HFFc6 (cell line): Measurements from ENCODE around the gene FCHSD2. TPM values are rescaled to one million over a fixed set of nuclear protein-coding genes. Genes with fewer than 3 reads are reported as not detected.

Experiments used
- DNase-seq: peaks from one replicate; pipeline ENCODE4 v3.0.0-alpha.2; 2018
- H3K27ac Mint-ChIP-seq: 2 replicates; pipeline ENCODE4 v1.8.0; 2020; ENCODE audit warnings: mild to moderate bottlenecking, mixed read lengths
- H3K27me3 Mint-ChIP-seq: 2 replicates; pipeline ENCODE4 v1.8.0; 2021; ENCODE audit warnings: mild to moderate bottlenecking, moderate library complexity, mixed read lengths; ENCODE audit not compliant: insufficient read depth
- H3K36me3 Mint-ChIP-seq: 2 replicates; pipeline ENCODE4 v1.8.0; 2021; ENCODE audit warnings: low read depth, mixed read lengths
- H3K4me1 Mint-ChIP-seq: 2 replicates; pipeline ENCODE4 v1.8.0; 2020; ENCODE audit warnings: low read depth, mixed read lengths
- H3K4me3 Mint-ChIP-seq: 2 replicates; pipeline ENCODE4 v1.8.0; 2020; ENCODE audit warnings: mild to moderate bottlenecking, moderate library complexity, mixed read lengths
- H3K9me3 Mint-ChIP-seq: 2 replicates; pipeline ENCODE4 v1.8.0; 2020; ENCODE audit warnings: mild to moderate bottlenecking, mixed read lengths
- total RNA-seq, 6 experiments: library from RNA; stranded (reverse); fragmentation: NEBNext Ultra II Directional; extraction: Animal tissue kit (Norgen Biotek cat#: 25700); gene quantifications; 2 replicates in 1 of 6; 3 replicates in 5 of 6; pipeline ENCODE4 v1.2.3, GENCODE V29; 2021
- TF ChIP-seq, protein P1 (sequence below): fragments of 200-600 bp; sonication (generic); IDR thresholded peaks from 2 replicates; pipeline ENCODE4 v1.5.0; 2021; ENCODE audit warnings: antibody characterized with exemption, mild to moderate bottlenecking

FCHSD2 gene
- total RNA-seq, 6 experiments from 2014 or later, result 58.9 to 68.2 (median 65.0) TPM

DNA sequence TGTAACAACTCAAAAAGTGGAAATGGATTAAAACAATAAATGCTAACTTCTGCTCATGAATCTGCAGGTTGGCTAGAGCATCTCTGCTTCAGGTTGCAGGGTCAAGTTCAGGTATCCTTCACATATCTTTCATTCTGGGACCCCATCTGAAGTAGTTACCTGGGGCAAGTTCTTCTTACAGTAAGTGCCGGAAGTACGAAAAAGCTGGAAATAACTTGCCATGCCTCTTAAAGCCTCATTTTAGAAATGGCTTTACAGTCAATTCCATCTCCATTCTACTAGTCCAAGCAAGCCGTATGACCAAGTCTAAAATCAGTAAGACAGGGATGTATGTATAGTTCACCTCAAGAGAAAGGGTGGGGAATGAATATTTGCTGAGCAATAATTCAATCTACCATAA is 93.7 kb downstream of the FCHSD2 start:
- no peak overlapping the region for H3K27ac Mint-ChIP-seq
- H3K4me1 Mint-ChIP-seq, result peaks cover 18% of the 10 kb centered on the region
- no peaks in the 10 kb centered on the region; the same call in 1 of the 2 replicates for H3K27me3 Mint-ChIP-seq
- TF ChIP-seq, protein P1, sequence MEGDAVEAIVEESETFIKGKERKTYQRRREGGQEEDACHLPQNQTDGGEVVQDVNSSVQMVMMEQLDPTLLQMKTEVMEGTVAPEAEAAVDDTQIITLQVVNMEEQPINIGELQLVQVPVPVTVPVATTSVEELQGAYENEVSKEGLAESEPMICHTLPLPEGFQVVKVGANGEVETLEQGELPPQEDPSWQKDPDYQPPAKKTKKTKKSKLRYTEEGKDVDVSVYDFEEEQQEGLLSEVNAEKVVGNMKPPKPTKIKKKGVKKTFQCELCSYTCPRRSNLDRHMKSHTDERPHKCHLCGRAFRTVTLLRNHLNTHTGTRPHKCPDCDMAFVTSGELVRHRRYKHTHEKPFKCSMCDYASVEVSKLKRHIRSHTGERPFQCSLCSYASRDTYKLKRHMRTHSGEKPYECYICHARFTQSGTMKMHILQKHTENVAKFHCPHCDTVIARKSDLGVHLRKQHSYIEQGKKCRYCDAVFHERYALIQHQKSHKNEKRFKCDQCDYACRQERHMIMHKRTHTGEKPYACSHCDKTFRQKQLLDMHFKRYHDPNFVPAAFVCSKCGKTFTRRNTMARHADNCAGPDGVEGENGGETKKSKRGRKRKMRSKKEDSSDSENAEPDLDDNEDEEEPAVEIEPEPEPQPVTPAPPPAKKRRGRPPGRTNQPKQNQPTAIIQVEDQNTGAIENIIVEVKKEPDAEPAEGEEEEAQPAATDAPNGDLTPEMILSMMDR, result no peak
- no peaks in the 10 kb centered on the region; the same call in 1 of the 2 replicates for H3K36me3 Mint-ChIP-seq
- no peaks in the 10 kb centered on the region for H3K9me3 Mint-ChIP-seq
- DNase-seq, result no peak
- no peak overlapping the region for H3K4me3 Mint-ChIP-seq

DNA sequence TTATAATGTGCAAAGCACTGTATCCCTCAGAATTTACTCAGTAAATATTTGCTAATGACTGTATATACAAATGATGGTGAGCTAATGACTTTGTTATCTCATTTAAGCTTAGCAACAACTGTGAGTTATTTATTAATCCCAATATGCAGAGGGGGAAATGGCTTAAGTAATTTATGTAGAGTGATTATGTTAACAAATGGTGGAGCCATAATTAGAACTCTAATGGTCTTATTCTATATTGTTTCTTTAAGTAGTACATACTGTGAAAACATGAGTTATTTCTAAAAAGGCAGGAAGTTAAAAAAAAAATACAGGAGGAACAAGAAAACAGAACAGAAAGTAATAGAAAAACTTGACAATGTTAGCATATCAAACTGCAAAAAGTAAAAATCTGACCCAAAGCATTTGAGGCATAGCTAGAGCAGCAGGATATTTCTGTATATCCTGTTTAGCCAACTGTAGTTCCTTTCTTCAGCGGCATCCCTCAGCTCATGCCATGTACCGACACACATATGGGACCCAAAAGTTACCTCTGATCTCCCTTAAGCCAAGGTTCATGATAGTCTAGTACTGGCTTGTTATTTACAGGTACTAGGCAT is 94.2 kb downstream of the FCHSD2 start:
- no peaks in the 10 kb centered on the region for H3K9me3 Mint-ChIP-seq
- no peaks in the 10 kb centered on the region for H3K27me3 Mint-ChIP-seq
- H3K4me3 Mint-ChIP-seq, result no peak overlapping the region
- no peak overlapping the region for H3K27ac Mint-ChIP-seq
- TF ChIP-seq, protein P1, result no peak
- no peak for DNase-seq
- H3K36me3 Mint-ChIP-seq, result peaks cover 2% of the 10 kb centered on the region
- peaks cover 18% of the 10 kb centered on the region for H3K4me1 Mint-ChIP-seq

DNA sequence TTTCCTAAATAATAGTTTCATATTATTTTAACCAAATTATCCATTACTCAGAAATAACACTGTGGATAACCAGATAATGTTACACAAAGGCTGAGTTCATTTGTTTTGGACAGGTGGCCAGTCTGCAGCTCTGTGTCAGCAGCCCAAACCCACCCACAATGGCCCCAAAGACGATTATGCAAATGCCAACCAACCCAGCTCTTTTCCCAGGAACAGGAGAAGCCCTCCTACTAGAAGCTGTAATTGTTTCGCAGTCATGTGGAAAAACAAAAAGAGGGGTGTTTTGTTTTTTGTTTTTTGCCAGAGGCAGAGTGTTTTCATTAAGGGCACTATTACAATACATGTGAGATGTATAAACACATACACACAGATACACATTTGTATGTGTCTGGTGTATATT is 102.1 kb downstream of the FCHSD2 start:
- no peak for DNase-seq
- H3K36me3 Mint-ChIP-seq, result peaks cover 30% of the 10 kb centered on the region
- H3K27ac Mint-ChIP-seq, result no peak overlapping the region
- H3K4me3 Mint-ChIP-seq, result no peak overlapping the region
- TF ChIP-seq, protein P1, result no peak
- peaks cover 6% of the 10 kb centered on the region; the same call in 1 of the 2 replicates for H3K4me1 Mint-ChIP-seq
- H3K27me3 Mint-ChIP-seq, result no peaks in the 10 kb centered on the region
- no peaks in the 10 kb centered on the region for H3K9me3 Mint-ChIP-seq

DNA sequence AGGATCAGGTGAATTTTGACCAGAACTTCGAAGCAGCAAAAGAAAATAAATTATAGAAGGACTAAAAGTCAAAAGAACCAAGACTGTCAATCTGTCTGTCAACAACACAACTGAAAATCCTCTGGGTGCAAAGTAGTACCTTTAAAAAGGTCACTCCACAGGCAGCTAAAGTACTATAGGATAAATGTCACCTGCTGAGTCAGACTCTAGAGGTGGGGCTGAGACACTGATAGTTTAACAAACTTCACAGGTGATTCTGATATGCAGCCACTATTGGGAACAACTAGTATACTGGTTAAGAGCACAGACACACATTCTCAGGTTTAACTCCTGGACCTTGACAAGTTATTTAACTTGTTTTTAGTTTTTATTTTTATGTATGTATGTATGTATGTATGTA is 107.3 kb downstream of the FCHSD2 start:
- peaks cover 6% of the 10 kb centered on the region; the same call in 1 of the 2 replicates for H3K4me1 Mint-ChIP-seq
- TF ChIP-seq, protein P1, result no peak
- no peak for DNase-seq
- H3K27me3 Mint-ChIP-seq, result no peaks in the 10 kb centered on the region
- H3K9me3 Mint-ChIP-seq, result no peaks in the 10 kb centered on the region
- H3K4me3 Mint-ChIP-seq, result no peak overlapping the region
- H3K36me3 Mint-ChIP-seq, result peaks cover 30% of the 10 kb centered on the region
- H3K27ac Mint-ChIP-seq, result no peak overlapping the region

DNA sequence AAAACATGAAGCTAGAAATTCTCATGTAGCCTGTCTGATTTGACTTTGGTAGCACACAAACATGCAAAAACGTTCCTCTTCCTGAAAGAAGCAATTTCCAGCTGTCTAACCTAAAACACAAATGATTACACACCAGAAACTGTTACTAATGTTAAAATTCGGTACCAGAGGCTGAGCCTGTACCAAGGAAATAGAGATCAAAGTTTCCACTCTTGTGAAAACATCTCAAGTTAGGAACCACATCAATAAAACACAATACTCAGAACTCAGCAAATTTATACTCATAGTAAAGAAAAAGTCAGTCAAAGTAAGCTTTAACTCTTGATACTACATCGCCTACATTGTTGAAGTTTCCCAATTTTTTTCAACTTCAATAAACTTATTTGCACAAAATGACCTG is 107.8 kb downstream of the FCHSD2 start:
- Mint-ChIP-seq H3K4me3 (no peak overlapping the region), H3K27me3 (no peaks in the 10 kb centered on the region), H3K36me3 (peaks cover 35% of the 10 kb centered on the region), H3K9me3 (no peaks in the 10 kb centered on the region), H3K27ac (no peak overlapping the region), H3K4me1 (peaks cover 6% of the 10 kb centered on the region; the same call in 1 of the 2 replicates)
- TF ChIP-seq, protein P1, result no peak
- DNase-seq, result no peak
